Measurements from ENCODE around the gene GLRX3. TPM values are rescaled to one million over a fixed set of nuclear protein-coding genes. Genes with fewer than 3 reads are reported as not detected.

The GLRX3 gene
- total and polyA plus RNA-seq, 2 donors (not counting 1 experiment from before 2014, with no cell fraction given) = 26.9 to 45.4 TPM

DNA sequence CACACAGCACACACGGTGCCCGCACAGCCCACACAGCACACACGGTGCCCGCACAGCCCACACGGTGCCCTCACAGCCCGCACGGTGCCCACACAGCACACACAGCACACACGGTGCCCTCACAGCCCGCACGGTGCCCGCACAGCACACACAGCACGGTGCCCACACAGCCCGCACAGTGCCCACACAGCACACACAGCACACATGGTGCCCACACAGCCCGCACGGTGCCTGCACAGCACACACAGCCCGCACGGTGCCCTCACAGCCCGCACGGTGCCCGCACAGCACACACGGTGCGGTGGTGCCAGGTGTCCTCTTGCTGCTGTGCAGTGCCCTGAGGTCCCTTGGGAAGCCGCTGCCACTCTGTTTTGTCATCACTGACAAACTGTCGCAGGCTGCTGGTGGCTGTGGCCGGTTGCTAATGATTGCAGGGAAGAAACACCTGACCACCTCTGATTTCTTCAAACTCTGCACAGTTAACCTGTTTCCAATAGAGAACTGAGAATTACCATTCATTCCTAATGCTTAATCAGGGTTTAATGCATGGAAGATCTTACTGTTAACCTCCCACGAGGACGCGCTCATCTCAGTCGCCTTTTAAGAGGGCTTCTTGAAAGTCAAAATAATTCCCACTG lies 66.9 kb downstream of the GLRX3 start:
- no peaks in the 10 kb centered on the region for H3K4me1 Mint-ChIP-seq
- Histone ChIP-seq H3K79me2 (ENCODE audit: control insufficient read depth, insufficient read depth, low read length) (no peaks in the 10 kb centered on the region), H3K27me3 (replicated peaks in 1 of 4; ENCODE audit: control extremely low read depth in 1 of 4, control insufficient read depth in 3 of 4, insufficient read depth in 4 of 4, low read length in 3 of 4) (no peaks in the 10 kb centered on the region), H4K20me1 (ENCODE audit: control insufficient read depth, insufficient read depth, low read length, poor library complexity, severe bottlenecking) (no peaks in the 10 kb centered on the region), H2AFZ (ENCODE audit: insufficient read depth, low read depth, low read length, poor library complexity, severe bottlenecking) (no peak overlapping the region), H3K9me3 (ENCODE audit: control extremely low read depth in 1 of 3, control insufficient read depth in 2 of 3, insufficient read depth in 1 of 3, low read length in 2 of 3) (no peaks in the 10 kb centered on the region), H3K27ac (ENCODE audit: low read length in 2 of 2) (no peak overlapping the region), H3K4me3 (ENCODE audit: control extremely low read depth in 1 of 5, extremely low read depth in 1 of 5, insufficient read depth in 1 of 5, low read depth in 2 of 5, low read length in 4 of 5) (no peak overlapping the region), H3K36me3 (replicated peaks in 1 of 2; ENCODE audit: control extremely low read depth in 1 of 2, control insufficient read depth in 1 of 2, extremely low read depth in 1 of 2, insufficient read depth in 2 of 2, low read length in 1 of 2) (no peaks in the 10 kb centered on the region), H3K4me1 (ENCODE audit: control insufficient read depth in 2 of 2, insufficient read depth in 2 of 2, low read length in 2 of 2) (no peaks in the 10 kb centered on the region), H3K4me2 (replicated peaks; ENCODE audit: low read depth, low read length, poor library complexity, severe bottlenecking) (no peak overlapping the region), H3K9ac (ENCODE audit: low read length) (no peak overlapping the region)
- intact Hi-C loops (cut with micrococcal nuclease) = no loop called here
- TF ChIP-seq CTCF (IDR thresholded peaks at IDR 0.05) = no peak
- no peak for TF ChIP-seq EZH2 (IDR thresholded peaks at IDR 0.05; ENCODE audit: borderline replicate concordance, insufficient read depth, low read depth, low read length, poor library complexity, severe bottlenecking)
- POLR2A ChIA-PET = no interaction called here
- H3K9me3 Mint-ChIP-seq (ENCODE audit: insufficient read depth) = no peaks in the 10 kb centered on the region
- no peak for ATAC-seq (ENCODE audit: low read depth)
- H3K4me3 Mint-ChIP-seq = no peak overlapping the region
- CTCF ChIA-PET = no interaction called here
- DNase-seq = no peak
- WGBS (ENCODE audit: insufficient coverage) = 74% methylated on average over 21 of the region's 29 CpGs
- no peaks in the 10 kb centered on the region for H3K27me3 Mint-ChIP-seq
- H3K27ac Mint-ChIP-seq = no peak overlapping the region

- H3K4me3 ChIP-seq (ENCODE audit: control extremely low read depth in 1 of 5, extremely low read depth in 1 of 5, insufficient read depth in 1 of 5, low read depth in 2 of 5, low read length in 4 of 5) = no peak overlapping the region
- Mint-ChIP-seq H3K4me3 (no peak overlapping the region), H3K27me3 (no peaks in the 10 kb centered on the region), H3K27ac (no peak overlapping the region), H3K9me3 (ENCODE audit: insufficient read depth) (no peaks in the 10 kb centered on the region), H3K4me1 (no peaks in the 10 kb centered on the region)
- H4K20me1 ChIP-seq (ENCODE audit: control insufficient read depth, insufficient read depth, low read length, poor library complexity, severe bottlenecking) = no peaks in the 10 kb centered on the region
- no peak overlapping the region for H3K27ac ChIP-seq (ENCODE audit: low read length in 2 of 2)
- DNase-seq (no peak), ATAC-seq (ENCODE audit: low read depth) (no peak)
- H3K9me3 ChIP-seq (ENCODE audit: control extremely low read depth in 1 of 3, control insufficient read depth in 2 of 3, insufficient read depth in 1 of 3, low read length in 2 of 3) = no peaks in the 10 kb centered on the region
- no peaks in the 10 kb centered on the region for H3K27me3 ChIP-seq (replicated peaks in 1 of 4; ENCODE audit: control extremely low read depth in 1 of 4, control insufficient read depth in 3 of 4, insufficient read depth in 4 of 4, low read length in 3 of 4)
- ChIA-PET POLR2A (no interaction called here), CTCF (no interaction called here)
- TF ChIP-seq EZH2 (IDR thresholded peaks at IDR 0.05; ENCODE audit: borderline replicate concordance, insufficient read depth, low read depth, low read length, poor library complexity, severe bottlenecking) (no peak), CTCF (IDR thresholded peaks at IDR 0.05) (no peak)
- H3K9ac ChIP-seq (ENCODE audit: low read length) = no peak overlapping the region
- H3K36me3 ChIP-seq (replicated peaks in 1 of 2; ENCODE audit: control extremely low read depth in 1 of 2, control insufficient read depth in 1 of 2, extremely low read depth in 1 of 2, insufficient read depth in 2 of 2, low read length in 1 of 2) = no peaks in the 10 kb centered on the region
- no peak overlapping the region for H2AFZ ChIP-seq (ENCODE audit: insufficient read depth, low read depth, low read length, poor library complexity, severe bottlenecking)
- WGBS (ENCODE audit: insufficient coverage) = 86% methylated on average over 9 of the region's 18 CpGs
- no peak overlapping the region for H3K4me2 ChIP-seq (replicated peaks; ENCODE audit: low read depth, low read length, poor library complexity, severe bottlenecking)
- H3K4me1 ChIP-seq (ENCODE audit: control insufficient read depth in 2 of 2, insufficient read depth in 2 of 2, low read length in 2 of 2) = no peaks in the 10 kb centered on the region
- H3K79me2 ChIP-seq (ENCODE audit: control insufficient read depth, insufficient read depth, low read length) = no peaks in the 10 kb centered on the region
- intact Hi-C loops (cut with micrococcal nuclease) = no loop called here
Measured at GRCh38 chr10:130203626-130204025, 67.4 kb downstream of the GLRX3 start.
